Activated gamma-delta T cell treated with Interleukin-2 at 50 U/mL for 16 hours (primary cell): ENCODE results near the gene COL9A3.
A peak's percentile ranks its signal among the peaks of the same experiment; 100 is the strongest.

Experiments
- DNase-seq: peaks from one replicate; pipeline ENCODE4 v3.0.0-alpha.2; 2020

Gene COL9A3

DNA sequence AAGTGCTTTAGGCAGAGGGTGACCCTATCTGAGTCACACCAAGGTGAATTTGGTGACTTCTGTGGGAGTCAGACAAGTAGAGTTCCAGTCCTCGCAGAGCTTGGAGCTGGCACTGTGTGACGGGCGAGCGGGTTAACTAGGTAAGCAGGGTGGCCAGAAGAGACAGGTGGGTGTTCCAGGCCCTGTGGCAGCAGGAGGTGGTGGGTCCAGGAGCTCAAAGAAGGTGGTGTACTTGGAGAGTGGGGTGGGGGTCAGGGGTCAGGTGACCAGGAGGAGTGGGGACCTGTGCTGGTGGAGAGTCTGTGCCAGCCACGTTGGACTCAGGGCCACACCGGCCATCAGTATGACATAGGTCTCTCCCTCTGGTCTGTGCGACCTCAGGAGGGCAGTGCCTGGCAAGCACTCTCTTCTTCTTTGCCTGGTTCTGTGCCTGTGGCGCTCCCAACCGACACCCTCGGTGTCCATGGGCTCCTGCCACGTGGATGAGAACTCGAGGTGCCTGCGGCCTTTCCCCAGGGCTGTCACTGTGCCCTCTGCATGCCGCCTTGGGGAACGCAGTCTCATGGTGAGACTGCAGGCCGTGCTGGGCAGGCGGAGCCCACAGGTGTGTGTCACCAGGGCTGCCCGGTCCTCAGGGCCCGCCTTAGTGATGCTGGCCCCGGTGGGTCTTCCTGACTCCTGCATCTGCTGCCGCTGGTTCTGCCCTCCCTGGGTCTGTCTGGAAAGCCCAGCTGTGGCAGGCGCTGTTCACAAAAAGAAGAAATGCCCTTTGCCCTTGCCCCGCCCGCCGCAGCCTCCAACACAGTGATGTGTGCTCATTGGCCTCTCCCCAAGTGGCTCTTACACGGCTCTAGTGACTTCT is 18.9 kb upstream of the COL9A3 start:
- no peak for DNase-seq

DNA sequence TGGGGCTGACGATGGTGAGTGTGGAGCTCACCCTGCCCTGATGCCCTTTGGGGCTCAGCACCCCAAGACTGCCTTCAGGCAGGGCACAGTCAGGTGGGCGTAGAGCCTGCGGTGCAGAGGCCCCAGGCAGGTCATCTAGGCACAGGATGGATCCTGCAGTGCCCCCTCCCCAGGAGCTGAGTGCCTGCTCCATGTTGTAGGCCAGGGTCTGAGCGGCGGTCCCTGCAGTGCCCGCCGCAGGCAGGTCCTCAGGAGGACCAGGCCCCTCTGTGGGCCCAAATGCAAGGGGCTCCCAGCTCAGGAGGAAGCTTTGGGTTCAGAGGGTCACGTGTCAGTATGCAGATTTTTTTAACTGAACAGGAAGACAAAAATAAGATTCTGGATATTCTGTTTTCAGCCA is 17.8 kb upstream of the COL9A3 start:
- DNase-seq = no peak

DNA sequence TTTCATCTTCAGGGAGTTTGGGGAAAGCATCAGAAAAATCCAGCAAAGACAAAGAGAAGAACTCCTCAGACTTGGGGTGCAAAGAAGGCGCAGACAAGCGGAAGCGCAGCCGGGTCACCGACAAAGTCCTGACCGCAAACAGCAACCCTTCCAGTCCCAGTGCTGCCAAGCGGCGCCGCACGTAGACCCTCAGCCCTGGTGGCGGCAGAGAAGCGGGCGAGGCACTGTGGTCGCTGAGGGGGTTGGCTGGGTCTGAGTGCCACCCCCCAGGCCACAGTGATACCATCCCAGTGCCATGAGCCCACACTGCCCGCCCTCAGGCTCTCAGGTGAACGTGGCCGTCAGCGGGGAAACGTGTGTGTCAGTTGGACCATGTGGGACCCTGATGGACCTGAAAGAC is 17.4 kb upstream of the COL9A3 start:
- DNase-seq = no peak

DNA sequence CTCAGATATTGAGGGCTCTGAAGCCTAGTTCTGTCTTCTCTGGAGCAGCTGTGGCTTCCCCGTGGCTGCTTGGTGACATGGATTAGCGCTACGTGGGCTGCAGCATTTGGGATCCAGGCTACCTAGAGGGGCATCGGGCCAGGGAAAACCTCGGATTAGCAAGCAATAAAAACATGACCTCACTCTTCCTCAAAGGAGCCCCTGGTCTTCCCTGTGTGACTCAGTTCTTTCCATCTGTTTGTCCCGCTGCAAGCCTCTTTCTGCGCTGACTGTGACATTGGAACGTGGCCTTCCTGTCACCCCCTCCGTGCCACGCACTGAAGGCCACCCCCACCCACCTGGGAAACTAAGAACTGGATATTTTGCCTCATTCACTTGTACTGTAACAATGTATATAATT is 17.0 kb upstream of the COL9A3 start:
- DNase-seq = no peak

DNA sequence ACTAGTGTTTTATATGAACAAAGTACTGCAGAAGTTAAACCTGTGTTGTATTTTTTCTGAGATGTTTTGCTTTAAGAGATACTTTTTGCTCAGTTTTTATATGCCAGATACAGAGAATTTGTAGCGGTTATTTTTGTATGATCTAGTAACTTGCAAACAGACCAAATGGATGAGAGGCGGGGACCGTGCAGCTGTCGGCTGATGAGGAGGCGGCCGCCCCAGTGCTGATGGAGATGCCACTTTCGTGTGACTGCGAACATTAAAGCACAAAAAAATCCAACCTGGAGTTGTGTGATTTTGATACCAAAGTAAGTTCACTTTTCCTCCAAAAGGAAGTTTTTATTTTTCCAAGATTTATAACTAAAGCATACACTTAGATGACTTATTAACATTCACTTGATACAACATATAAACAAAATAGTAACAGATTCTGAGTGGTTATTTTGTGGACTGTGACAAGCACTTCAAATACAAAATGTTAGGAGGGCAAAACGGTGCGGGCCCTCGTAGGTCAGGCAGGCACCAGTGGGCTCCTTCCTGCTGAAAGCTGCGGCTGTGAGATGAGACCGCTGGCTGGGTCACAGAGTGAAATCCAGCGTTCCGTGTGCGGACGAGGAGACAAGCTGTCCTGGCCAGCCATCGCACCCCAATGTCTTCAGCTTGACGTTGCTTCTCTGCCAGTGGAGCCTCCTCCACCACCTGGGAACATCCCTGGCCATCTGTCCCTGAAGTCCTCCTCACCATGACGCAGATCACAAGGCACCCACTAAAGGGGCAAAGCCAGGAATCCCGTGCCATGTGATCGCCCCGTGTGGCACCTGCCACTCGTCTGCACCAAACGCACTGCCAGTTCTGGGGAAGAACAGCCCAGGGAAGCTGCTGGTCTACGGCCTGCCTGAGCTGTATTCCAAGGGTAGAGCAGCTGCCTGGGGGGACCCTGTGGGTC is 16.3 kb upstream of the COL9A3 start:
- DNase-seq = no peak

DNA sequence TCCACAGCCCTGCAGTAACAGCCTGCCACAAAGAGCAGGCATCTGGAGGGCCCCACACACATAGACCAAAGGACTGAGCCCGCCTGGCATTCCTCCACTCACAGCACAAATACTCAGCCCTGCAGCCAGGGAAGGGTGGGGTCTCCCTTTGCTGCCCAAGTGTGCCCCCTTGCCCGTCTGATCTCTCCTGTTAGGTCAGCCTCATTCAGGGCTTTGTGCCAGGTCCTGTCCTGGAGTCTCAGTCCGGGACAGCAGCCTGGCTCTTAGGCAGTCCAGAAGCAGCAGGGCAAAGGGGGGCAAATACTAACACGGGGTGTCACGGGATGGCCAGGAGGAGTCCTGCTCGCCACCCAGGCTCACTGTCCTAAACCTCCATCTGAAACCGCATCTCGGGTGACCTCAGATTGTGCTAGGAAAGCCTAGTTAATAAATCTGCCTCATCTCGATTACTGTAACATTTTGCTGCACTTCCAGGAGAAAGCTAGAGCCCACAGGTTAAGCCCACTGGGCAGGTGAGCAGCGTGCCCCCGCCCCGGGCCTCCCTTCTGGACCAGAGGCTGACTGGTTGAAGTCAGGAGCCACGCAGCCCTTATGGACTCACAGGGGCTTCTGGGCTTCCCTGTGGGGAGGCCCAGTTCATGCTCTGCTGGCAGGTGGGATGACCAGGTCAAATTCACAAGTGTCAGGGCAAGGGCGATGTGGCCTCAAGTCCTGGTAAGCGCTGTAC is 15.4 kb upstream of the COL9A3 start:
- no peak for DNase-seq

DNA sequence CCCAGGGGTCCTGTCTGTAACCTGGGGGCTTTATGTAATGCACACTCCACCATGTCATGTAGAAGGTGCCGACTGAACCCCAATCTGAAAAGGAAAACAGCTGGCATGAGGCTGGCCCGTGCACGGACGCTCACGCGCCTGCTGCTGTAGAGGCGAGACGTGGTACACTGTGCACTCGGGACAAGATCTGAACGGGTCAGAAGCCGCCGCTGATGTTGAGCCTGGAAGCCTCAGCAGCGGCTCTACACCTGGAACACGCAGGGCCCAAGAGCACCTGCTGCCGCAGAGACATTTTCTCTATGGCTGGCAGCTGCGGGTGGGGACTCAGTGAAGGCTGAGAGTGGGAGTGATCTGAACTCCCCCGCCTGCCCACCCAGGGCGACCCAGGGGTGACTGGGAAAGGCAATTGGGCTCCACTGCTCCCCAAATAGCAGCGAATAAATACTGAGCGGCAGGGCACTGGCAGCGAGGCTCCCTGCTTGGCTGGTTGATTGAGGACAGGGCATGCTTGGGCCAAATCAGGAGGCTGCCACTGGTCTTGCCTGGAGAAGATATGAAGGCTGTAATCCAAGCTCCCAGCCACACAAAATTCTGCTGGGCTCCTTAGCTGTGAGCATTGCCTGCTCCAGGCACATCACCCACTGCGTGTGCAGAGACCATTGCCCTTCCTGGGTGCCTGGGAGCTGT is 14.7 kb upstream of the COL9A3 start:
- no peak for DNase-seq

DNA sequence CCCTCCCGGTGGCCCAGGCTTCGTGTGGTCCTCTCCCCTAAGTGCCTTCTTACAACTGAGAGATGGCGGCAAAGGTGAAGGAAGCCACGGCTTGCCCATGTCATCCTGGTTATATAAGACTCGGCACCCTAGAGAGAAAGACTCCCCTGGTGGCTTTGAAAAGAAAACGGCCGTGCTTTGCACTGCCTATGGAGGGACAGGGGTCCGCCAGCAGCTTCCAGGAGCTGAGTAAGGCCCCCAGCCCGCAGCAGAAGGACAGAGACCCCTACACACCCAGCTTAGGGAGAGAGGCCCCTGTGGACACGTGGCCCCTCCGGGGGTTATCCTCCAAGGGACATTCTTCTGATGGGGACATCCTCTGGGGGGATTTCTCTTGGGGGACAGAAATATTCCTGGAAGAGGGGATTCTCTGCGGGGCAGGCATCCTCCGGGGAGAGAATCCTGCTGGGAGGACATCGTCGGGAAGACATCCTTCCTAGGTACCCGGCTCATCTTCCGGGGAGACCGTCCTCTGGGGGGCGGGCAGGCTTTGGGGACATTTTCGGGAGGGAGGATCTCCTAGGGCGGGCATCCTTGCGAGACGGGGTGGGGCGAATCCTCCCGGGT is 12.7 kb upstream of the COL9A3 start:
- no peak for DNase-seq

DNA sequence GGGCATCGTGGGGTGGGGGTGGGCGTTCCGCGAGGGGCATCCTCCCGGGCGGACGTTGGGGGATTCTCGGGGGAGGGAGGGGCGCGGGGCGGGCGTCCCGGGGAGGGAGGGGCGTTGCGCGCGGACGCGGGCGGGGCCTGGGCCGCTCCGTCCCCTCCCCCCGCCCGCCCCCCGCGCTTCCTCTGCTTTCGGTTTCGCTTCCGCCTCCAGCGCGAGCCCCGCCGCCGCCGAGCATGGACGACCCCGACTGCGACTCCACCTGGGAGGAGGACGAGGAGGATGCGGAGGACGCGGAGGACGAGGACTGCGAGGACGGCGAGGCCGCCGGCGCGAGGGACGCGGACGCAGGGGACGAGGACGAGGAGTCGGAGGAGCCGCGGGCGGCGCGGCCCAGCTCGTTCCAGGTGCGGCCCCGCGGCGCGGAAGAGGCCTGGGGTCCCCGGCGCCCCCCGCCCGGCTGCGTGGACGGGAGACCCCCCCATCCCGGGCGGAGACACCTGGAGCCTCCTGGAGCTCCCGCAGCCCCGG is 12.2 kb upstream of the COL9A3 start, which contains the start of gene OGFR:
Gene OGFR, plus strand, starts transcription at position 209 of the 528 bp plus-strand sequence. Its CDS starts 25 bp downstream, at position 234.
- peak; percentile 71 for DNase-seq

DNA sequence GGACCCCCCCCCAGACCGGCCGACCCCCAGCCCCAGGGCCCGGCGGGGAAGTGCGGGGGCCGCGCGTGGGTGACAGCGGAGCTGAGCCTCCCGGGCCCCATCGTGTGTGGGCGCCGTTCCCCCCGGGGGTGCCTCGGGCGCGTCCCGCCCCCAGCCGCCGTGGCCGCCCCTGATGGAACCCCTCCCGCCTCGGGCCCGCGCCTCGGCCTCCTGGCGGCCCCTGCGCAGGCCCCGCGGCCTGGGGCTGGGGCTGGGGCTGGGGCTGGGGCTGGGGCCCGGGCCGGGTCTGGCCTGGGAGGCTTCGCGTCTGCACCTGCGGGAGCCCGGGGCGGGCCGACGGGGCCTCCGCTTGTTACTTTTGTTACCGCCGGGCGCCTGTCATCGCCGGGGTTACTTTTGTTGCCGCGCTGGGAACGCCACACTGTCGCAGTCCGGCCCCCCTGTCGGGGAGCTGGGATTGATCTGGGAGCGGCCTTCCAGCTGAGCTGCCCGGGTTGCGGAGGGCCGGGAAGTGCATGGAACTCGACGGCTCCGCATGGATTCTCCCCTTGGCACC is 11.6 kb upstream of the COL9A3 start:
- DNase-seq = no peak

DNA sequence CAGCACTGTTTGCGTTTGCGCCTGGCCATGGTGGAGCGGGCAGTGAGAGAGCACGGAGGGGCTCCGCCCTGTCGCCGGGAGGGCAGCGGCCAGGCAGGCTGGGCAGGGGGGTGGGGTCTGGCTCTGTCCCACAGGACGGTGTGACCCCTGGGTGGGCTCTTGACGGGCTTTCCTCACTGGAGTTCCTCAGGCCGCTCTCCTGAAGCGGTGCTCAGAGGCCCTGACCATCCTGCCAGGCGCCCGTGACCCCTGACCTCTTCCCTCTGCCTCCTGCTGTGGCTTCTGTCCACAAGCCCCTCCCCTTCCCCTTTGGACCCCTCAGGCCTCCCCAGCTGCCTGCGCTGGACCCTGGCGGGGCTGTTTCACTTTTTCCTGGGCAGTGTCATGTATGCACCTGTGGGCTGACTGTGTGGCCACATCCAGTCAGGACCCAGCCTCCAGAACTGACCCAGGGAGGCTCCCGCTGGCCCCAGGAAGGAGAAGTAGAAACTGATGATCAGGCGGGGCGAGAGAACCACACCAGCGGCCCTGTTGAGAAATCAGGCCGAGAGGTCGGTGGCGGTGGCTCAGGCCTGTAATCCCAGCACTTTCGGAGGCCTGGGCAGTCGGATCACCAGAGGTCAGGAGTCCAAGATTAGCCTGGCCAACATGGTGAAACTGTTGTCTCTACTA is 11.0 kb upstream of the COL9A3 start:
- no peak for DNase-seq

DNA sequence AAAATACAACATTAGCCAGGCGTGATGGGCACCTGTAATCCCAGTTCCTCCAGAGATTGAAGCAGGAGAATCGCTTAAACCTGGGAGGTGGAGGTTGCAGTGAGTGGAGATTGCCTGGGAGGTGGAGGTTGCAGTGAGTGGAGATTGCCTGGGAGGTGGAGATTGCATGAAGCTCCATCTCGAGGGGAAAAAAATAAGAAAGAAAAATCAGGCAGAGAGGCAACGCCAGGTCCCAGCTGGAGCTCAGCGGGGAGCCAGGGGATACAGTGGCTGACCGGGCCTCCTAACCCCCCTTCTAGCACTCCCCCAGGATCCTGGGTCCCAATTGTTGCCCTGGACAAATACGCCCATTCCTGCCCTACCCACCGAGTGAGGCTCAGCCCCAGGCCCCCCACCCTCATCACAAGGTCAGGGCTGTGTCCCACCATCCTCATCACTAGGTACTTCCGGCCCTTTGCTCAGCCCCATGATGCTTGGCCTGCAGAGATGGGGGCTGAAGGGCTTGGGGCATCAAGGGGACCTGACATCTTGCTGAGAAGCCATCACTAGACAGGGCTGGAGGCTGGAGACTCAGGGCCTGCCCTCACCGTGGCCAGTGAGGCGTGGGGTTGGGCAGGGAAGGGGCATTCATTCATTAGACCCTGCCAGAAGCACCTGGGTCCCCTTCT is 10.3 kb upstream of the COL9A3 start:
- DNase-seq = no peak

DNA sequence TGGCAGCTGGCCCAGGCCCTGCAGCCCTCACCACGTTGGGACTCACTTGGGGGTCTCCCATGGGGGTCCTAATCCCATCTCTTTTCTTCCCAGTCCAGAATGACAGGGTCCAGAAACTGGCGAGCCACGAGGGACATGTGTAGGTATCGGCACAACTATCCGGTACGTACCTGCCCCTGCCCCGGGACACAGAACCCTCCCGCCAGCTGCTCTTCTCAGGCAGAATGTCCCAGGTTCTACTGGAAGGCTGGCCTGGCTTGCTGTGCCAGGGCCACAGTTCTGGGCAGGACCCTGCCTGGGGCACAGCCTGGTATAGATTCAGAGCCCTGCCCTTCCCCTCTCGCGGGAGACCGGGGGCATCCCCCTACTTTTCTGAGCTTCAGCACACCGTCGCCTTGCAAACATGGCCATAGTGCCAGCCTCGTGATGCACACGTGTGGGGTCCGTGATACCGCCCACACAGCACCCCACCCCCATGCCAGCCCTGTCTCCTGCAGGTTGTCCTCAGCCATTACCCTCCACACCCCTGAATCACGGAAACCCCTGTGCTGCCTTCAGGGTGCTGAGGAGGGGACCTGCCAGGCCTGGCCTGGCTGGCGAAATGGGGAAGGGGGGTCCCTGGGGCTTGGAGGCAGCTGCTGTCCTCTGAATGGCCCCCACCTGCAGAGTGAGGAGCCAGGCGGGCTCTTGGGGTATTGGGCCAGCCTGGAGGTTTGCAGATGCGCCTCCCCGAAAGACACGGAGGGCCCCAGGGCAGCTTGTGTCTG is 9.2 kb upstream of the COL9A3 start:
- no peak for DNase-seq

DNA sequence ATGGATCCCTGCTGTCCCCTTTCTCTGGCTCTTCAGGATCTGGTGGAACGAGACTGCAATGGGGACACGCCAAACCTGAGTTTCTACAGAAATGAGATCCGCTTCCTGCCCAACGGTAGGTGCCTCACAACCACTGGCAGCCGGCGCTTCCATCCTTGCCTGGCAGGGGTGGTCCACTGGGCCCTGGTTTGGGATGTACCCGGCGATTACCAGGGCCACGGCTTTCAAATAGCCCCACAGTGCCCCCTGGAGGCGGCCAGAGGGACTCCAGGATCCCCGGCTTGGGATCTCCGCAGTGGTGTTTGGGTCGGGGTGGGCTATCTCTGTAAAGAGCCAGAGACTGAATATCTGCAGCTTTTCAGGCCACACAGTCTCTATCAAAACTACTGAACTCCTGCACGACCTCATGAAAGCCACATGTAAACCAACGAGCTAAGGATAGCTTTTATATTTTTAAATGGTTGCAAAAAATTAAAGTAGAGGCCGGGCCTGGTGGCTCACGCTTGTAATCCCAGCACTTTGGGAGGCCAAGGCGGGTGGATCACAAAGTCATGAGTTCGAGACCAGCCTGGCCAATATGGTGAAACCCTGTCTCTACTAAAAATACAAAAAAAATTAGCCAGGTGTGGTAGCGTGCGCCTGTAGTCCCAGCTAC is 8.5 kb upstream of the COL9A3 start:
- peak; percentile 77 for DNase-seq

DNA sequence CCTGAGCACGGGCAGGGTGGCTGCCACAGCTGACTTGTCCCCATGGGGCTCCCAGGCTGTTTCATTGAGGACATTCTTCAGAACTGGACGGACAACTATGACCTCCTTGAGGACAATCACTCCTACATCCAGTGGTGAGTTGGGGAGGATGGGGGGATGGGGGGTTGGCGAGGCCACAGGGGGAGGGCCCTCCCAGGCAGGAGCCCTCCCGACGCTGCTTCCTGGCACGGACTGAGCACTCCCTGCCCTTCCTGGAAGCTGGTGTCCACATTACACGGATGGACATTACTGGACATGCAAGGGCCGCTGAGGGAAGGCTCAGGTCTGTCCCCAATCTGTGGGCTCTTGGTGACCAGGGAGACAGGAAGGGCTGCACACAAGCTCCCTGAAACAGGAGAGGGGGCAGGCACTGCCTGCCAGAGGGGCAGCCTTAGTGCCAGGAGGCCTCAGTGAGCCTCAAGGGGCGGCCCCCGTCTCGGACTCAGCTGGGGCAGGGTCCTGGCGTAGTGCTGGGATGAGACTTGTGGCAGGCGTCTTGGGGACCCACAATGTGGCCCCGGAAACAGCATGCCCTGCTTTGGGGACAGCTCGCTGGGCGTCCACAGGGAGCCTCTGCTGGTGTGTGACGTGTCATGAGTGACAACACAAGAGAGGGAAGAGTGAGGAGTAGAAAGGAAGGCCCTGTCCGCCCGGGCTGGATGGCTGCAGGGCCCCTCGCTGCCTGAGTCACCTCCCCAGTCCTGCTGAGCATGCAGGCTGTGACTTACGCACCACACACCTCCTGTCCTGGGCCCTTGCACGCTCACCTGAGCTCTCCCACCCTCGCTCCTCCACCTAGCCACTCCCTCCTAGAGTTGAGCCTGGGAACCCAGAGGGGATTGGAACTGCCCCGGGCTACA is 7.1 kb upstream of the COL9A3 start:
- DNase-seq = no peak

DNA sequence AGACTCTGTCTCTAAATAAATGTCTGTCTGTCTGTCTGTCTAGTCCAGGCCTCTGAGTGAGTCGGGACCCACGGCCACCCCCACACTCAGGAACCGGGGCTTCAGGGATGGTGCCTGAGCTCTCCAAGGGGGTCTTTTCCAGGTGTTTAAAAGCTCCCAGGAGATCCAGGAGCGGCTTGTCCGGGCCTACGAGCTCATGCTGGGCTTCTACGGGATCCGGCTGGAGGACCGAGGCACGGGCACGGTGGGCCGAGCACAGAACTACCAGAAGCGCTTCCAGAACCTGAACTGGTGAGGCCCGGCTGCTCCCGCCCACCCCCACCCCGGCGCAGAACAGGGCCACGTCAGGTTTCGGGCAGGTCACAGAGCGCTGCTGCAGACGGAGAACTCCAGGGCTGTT is 5.5 kb upstream of the COL9A3 start:
- no peak for DNase-seq

DNA sequence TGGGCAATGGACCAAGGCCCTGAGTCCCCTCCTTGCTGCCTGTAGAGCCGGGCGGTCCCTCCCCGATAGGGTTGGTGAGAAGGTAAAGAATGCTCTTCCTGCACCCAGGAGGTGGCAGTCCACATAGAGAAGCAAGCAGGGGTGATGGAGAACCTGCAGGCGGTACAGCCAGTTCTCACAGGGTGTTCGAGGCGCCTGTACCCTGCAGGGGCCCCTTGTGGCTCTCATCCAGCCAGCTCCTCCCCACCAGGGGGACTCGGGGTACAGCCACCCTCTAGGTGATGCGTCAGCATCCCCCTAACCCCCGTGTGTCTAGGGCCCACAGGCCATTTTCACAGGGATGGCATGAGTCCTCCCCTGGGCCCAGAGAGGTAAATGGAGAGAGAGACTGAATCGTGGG is 5.1 kb upstream of the COL9A3 start:
- DNase-seq = no peak
